NCI-H510A treated with DMSO at 0.1 percent for 48 hours (cell line): Measurements from ENCODE around the gene THY1.

ENCODE experiments used
- DNase-seq: peaks from one replicate; lab custom pipeline; 2025; lab: John Stamatoyannopoulos, UW

The THY1 gene

GRCh38 chr11:119381181-119381988 lies 41.6 kb downstream of the THY1 start, which contains the start of gene USP2:
Gene USP2 (minus strand): TSS chr11:119381690. CDS start chr11:119373480, 8,210 bp downstream.
- peak; percentile 95 for DNase-seq

GRCh38 chr11:119380827-119381180 lies 42.2 kb downstream of the THY1 start:
- no peak for DNase-seq

GRCh38 chr11:119380160-119380826 lies 42.7 kb downstream of the THY1 start:
- DNase-seq = no peak

DNA sequence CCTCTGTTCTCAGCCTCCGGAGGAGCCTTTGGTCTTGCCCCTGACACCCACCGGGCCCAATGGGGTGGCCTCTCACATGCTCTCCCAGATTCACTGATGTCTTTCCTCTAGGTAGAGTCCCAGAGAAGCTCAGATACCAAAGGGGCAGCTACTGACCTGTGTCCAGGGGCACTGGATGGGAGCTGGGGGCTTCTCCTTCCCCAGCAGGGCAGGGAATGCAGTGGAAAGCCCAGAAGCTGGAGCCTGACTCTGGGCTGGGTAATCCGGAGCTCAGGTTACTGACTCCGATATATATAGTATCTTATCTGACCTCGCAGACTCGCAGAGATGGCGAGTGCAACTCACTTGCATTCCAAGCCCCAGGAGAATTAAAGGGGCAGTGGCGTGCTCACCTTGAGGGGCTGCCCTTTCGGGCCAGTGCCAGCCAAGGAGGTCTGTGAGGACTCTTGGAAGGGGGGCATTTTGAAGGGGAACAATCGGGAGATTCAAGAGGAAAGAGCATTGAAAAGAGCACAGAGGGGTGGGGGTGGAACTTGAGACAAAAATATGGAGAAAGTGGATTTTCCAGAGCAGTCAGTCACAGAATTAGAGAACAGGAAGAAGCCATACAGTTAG lies 44.0 kb downstream of the THY1 start:
- DNase-seq = no peak

DNA sequence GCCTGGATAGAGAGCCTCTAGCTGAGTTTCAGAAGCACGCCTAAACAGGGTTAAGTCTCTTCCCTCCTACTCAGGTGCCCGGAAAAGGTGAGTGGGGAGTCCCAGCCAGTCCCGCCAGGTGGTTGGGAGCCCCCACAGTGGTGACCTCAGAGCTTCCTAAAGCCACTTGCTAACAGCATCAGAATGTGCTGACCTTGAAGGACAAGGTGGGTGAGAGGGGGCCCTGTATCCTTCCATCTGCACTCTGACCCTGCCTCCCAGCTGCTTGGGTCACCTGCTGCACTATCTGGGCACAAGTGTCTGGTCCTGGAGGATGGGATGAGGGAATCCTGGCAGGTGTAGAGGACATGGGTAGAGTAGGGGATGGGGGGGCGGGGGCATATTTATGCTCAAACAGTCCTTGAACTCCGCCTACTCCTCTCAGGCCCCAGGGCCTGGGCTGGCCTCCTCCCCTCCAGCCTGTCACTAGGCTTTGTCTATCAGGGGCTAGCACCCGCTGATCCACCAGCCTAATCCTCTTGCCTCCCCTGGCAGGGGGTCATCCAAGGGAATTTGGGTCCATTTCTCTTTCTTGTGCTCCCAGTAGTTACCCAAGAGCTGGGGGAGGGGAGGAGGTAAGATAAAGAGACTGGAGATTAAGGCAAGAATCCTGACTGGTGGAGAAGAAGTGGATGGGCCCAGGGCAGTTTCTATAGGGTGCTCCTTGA lies 44.9 kb downstream of the THY1 start:
- peak; percentile 30 for DNase-seq

DNA sequence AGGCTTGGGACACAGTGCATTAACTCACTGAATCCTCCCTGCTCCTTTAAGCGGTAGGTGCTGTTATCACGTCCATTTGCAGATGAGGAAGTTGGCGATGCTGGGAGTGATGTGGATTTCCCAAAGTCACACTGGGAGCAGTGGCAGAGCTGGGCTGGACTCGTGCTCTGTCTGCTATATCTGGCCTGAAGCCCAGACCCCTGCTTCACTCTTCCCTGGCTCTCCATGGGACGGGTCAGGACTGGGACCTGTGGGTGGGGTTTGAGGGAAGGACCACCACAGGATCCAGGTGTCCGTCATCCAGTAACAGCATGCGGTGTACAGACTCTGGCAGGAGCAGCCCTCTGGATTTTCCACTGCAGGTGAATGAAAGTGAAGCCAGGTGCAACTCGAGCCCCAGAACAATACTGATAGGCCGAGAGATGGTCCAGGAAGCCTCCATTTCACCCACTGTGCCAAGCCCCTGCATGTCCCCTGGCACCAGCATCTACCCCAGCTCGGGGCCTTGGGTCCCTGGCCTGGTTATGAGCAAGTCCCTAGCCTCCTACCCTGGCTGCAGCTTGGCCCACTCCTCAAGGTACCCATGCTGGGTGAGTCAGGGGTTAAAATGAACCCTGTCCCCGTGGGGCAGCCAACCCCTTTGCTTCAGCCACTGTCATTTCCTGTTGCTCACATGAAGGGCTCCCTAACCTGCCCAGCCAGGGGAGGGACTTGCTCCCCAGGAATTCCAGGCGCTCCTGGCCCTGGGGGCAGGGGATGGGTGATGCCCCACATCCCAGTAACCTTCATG lies 45.7 kb downstream of the THY1 start:
- DNase-seq = no peak

DNA sequence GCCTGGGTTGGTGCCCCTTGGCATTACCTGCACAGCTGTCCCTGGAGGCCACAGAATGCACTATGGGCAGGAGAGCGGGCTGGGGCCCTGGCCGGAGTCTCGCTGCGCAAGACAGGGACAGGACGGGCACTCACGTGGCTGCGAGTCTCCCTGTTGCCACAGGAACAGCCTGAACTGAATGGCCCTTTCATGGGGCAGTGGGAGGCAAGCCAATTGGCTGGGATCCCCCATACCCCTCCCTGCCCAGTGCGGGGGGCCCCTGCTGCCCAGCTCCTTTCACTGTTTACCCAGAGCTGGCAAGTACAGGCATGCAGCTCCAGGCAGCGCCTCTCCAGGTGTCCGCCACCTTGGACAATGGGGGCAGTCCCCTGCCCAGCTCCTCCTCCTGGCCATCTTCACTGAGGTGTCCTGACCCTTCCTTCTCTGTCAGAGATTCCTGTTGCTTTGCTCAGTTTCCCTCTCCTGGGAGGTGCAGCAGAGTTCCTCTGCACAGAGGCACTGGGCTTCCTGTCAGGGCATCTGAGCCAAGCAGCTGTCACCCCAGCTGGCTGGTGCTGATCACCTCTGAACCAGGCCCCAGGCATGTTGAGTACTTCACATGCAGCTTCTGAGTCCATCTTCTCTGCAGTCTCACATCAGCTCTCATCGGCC lies 46.6 kb downstream of the THY1 start:
- peak; percentile 79 for DNase-seq

DNA sequence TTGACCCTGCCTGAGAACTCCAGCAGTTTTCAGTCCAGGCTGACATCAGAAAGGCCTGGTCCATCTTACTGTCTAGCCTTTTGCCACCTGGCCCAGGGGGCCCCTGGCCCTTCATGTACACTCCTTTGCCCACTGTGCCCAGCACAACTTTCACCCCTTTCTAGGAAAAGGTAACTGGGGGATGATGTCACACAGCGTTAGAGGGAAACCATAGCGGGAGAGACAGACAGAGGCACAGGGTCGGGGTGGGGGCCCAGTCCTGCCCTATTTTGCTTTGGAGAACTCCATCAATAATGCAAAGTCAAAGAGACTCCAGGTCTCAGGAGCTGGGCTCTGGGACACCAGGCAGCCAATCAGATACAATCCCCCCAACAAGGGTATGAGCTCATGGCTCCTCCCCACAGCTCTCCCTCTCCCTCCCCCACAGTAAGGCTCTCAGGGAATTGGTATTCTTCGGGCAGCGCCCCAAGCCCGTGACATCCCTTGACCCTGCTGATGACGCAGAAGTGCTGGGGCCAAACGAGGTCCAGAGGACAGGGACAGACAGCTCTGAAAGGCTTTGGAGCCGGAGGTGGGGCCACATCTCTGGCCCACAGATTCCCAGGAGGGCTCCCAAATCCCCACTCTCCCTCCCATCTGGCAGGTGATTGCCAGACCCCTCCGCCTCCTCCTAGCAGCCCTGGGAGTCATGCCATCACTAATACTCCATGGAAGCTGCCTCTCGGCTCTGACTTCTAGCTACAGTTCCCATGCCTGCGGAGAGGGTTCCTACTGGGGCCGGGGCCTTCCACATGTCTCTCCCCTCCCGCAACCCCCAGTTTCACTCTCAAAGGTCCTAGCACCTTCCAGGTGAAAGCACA lies 47.4 kb downstream of the THY1 start:
- peak; percentile 28 for DNase-seq

- peak; percentile 10 for DNase-seq
These were observed 48.2 kb downstream of the THY1 start for GRCh38 chr11:119374632-119375336.

DNA sequence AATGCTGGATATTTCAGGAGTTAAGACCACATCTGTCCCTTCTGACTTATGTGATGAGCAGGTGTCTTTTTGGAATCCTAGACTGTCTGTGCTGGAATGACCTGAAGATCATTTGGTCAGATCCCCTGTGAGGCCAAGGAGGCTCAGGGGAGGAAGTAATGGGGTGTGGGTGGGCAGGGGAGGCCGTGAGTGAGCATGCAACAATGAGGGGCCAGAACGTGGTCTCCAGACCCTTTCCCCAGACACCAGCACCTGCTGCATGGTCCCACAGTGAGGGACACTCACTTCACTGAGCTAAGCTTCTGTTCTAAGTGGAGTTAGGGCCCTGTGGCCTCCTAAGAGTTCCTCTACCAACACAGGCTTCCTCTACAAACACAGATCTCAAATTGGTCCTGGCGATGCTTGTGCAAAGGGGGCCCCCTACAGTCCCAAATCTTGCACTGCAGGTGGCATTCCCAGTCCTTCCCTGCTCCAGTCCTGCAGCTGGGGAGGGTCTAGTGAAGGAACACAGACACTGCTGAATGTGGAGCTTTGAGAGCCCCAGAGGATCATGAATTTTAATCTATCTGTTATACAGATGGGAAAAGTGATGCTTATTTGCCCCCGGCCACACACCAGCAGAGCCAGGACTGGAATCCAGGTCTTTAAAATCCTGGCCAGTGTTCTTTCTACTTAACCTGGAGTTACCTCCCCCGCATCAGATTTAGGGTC lies 48.9 kb downstream of the THY1 start:
- peak; percentile 74 for DNase-seq

GRCh38 chr11:119373059-119373920 lies 49.7 kb downstream of the THY1 start:
- no peak for DNase-seq

- DNase-seq = no peak
These were observed 50.5 kb downstream of the THY1 start for GRCh38 chr11:119372260-119373058.

- DNase-seq = peak; percentile 43
These were observed 51.2 kb downstream of the THY1 start for GRCh38 chr11:119371778-119372182.

DNA sequence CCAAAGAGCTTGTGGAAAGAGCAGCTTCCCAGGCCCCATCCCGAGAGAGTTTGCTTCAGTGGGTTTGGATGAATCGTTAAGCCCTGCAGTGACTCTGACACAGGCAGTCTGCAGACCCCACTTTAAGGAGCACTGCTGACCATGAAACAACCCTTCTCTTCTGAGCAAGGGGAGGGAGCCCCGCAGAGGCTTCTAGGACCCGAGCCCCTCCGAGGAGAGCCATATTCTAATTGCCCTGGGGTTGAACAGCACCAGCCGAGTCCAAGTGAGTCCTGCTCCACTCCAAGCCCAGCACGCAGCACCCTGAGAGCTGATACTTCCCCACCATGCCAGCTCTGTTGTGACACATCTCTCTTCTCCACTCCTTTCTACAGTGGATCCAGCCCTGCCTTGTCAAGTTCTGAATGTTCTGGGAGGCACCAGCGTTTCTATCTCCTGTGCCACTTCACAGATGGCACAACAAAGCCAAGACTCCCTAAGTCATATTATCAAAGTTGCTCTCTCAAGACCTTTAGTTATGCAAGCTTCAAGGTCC lies 51.8 kb downstream of the THY1 start:
- no peak for DNase-seq

DNA sequence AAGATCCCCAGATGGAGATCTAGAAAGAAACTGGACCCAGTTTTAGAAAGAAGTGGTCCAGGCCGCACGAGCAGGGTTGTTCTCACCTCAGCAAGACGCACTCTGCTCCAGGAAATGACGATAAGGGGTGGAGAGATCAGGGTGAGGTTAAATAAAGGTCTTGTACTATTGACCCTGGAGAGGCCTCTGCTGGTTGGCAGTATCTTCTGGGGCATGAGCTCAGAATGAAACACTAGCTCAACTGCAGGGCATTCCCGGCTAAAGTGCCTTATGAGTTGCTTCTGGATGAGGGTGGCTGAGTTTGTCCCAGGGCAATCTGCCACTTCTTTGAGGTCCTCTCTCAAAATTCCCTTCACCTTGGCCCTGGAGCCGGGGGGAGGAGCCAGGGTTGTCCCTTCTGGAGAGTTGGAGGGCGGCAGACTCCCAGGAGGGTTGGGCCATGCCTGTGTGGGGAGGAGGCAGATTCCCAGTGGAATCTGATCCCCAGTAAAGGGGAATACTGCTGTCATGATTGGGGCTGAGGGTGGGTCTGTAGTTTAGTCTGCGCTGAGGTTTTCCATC lies 52.4 kb downstream of the THY1 start:
- DNase-seq = no peak
